ENCODE data around the gene PTPRJ. TPM values are rescaled to one million over a fixed set of nuclear protein-coding genes. Genes with fewer than 3 reads are reported as not detected.

The PTPRJ gene
- total RNA-seq, 1 donor from 2014 or later = 4.7 TPM

GRCh38 chr11:48025984-48026340, 45.6 kb downstream of the PTPRJ start:
- Histone ChIP-seq H3K4me1 (peaks cover 27% of the 10 kb centered on the region), H3K27ac (no peak overlapping the region), H3K4me3 (no peak overlapping the region), H3K9me3 (no peaks in the 10 kb centered on the region), H3K27me3 (no peaks in the 10 kb centered on the region), H3K36me3 (no peaks in the 10 kb centered on the region)
- intact Hi-C loops (cut with DNase I) = no loop called here
- TF ChIP-seq POLR2AphosphoS5 (IDR thresholded peaks at IDR 0.05; ENCODE audit: insufficient read depth in 1 of 2, low read depth in 1 of 2) = no peak
- no peak for TF ChIP-seq POLR2A (IDR thresholded peaks at IDR 0.05)
- no peak for TF ChIP-seq CTCF (IDR thresholded peaks at IDR 0.05)
- no peak for DNase-seq (ENCODE audit: extremely low spot score in 2 of 2)

- DNase-seq (ENCODE audit: extremely low spot score in 2 of 2) = no peak
- intact Hi-C loops (cut with DNase I) = no loop called here
- no peaks in the 10 kb centered on the region for H3K27me3 ChIP-seq
- peak overlapping the region in 1 of 2 donors; percentile 3 for H3K4me3 ChIP-seq
- no peaks in the 10 kb centered on the region for H3K9me3 ChIP-seq
- peak overlapping the region; percentile 30 for H3K27ac ChIP-seq
- no peaks in the 10 kb centered on the region for H3K36me3 ChIP-seq
- TF ChIP-seq CTCF (IDR thresholded peaks at IDR 0.05) (no peak), POLR2AphosphoS5 (IDR thresholded peaks at IDR 0.05; ENCODE audit: insufficient read depth in 1 of 2, low read depth in 1 of 2) (peak in 1 of 2 donors; percentile 10)
- peaks cover 31% of the 10 kb centered on the region for H3K4me1 ChIP-seq
Measured at GRCh38 chr11:48028914-48029680, 48.7 kb downstream of the PTPRJ start.

- peak overlapping the region; percentile 30 for H3K27ac ChIP-seq
Measured at GRCh38 chr11:48029681-48030290, 49.4 kb downstream of the PTPRJ start.

GRCh38 chr11:48031602-48032001, 51.2 kb downstream of the PTPRJ start:
- Histone ChIP-seq H3K27ac (no peak overlapping the region), H3K27me3 (no peaks in the 10 kb centered on the region), H3K36me3 (no peaks in the 10 kb centered on the region), H3K9me3 (no peaks in the 10 kb centered on the region), H3K4me1 (peaks cover 33% of the 10 kb centered on the region), H3K4me3 (no peak overlapping the region)
- no peak for DNase-seq (ENCODE audit: extremely low spot score in 2 of 2)
- intact Hi-C loops (cut with DNase I) = loop anchor here (10.0 kb wide), 1 partner anchor 73 kb away; no protein-coding TSS in a partner anchor
- TF ChIP-seq POLR2A (IDR thresholded peaks at IDR 0.05) (no peak), CTCF (IDR thresholded peaks at IDR 0.05) (no peak), POLR2AphosphoS5 (IDR thresholded peaks at IDR 0.05; ENCODE audit: insufficient read depth in 1 of 2, low read depth in 1 of 2) (no peak)

More at GRCh38 chr11:48029681-48030290, 49.4 kb downstream of the PTPRJ start:
- peaks cover 33% of the 10 kb centered on the region for H3K4me1 ChIP-seq
- TF ChIP-seq POLR2A (IDR thresholded peaks at IDR 0.05) = no peak
- no peak for TF ChIP-seq CTCF (IDR thresholded peaks at IDR 0.05)
- no peak for TF ChIP-seq POLR2AphosphoS5 (IDR thresholded peaks at IDR 0.05; ENCODE audit: insufficient read depth in 1 of 2, low read depth in 1 of 2)
- H3K27me3 ChIP-seq = no peaks in the 10 kb centered on the region
- no peak for DNase-seq (ENCODE audit: extremely low spot score in 2 of 2)
- no peaks in the 10 kb centered on the region for H3K36me3 ChIP-seq
- no peaks in the 10 kb centered on the region for H3K9me3 ChIP-seq
- intact Hi-C loops (cut with DNase I) = loop anchor here (10.0 kb wide), 1 partner anchor 75 kb away; no protein-coding TSS in a partner anchor
- H3K4me3 ChIP-seq = peak overlapping the region in 1 of 2 donors; percentile 3

- Histone ChIP-seq H3K4me3 (no peak overlapping the region), H3K27me3 (no peaks in the 10 kb centered on the region), H3K36me3 (no peaks in the 10 kb centered on the region), H3K4me1 (peaks cover 33% of the 10 kb centered on the region), H3K9me3 (no peaks in the 10 kb centered on the region), H3K27ac (no peak overlapping the region)
- no peak for DNase-seq (ENCODE audit: extremely low spot score in 2 of 2)
- TF ChIP-seq CTCF (IDR thresholded peaks at IDR 0.05) (no peak), POLR2AphosphoS5 (IDR thresholded peaks at IDR 0.05; ENCODE audit: insufficient read depth in 1 of 2, low read depth in 1 of 2) (no peak), POLR2A (IDR thresholded peaks at IDR 0.05) (no peak)
- intact Hi-C loops (cut with DNase I) = loop anchor here (10.0 kb wide), 1 partner anchor 72 kb away; no protein-coding TSS in a partner anchor
Measured at GRCh38 chr11:48032721-48033120, 52.4 kb downstream of the PTPRJ start.

Measured in vagina (tissue), 2 donors.